ENCODE measurements around the gene CHURC1.

CHURC1 gene

GRCh38 chr14:64938972-64939816, 24.9 kb downstream of the CHURC1 start:
- no peak for DNase-seq (ENCODE audit: low spot score)

GRCh38 chr14:64939817-64940190, 25.5 kb downstream of the CHURC1 start:
- no peak for DNase-seq (ENCODE audit: low spot score)

- DNase-seq (ENCODE audit: low spot score) = no peak
These were observed 26.2 kb downstream of the CHURC1 start for GRCh38 chr14:64940336-64940910.

- DNase-seq (ENCODE audit: low spot score) = no peak
These were observed 28.4 kb downstream of the CHURC1 start, which contains the start of gene GPX2 for GRCh38 chr14:64942531-64943111. Gene GPX2 (minus strand): TSS chr14:64942745. CDS start chr14:64942726, 19 bp downstream.

GRCh38 chr14:64943556-64943955, 29.3 kb downstream of the CHURC1 start:
- DNase-seq (ENCODE audit: low spot score) = no peak

- DNase-seq (ENCODE audit: low spot score) = no peak
These were observed 29.8 kb downstream of the CHURC1 start for GRCh38 chr14:64944041-64944440.

GRCh38 chr14:64944861-64945260, 30.6 kb downstream of the CHURC1 start:
- no peak for DNase-seq (ENCODE audit: low spot score)

- no peak for DNase-seq (ENCODE audit: low spot score)
These were observed 31.4 kb downstream of the CHURC1 start for GRCh38 chr14:64945431-64946178.

- no peak for DNase-seq (ENCODE audit: low spot score)
These were observed 32.2 kb downstream of the CHURC1 start for GRCh38 chr14:64946310-64947045.

GRCh38 chr14:64947710-64948611, 33.7 kb downstream of the CHURC1 start:
- no peak for DNase-seq (ENCODE audit: low spot score)

GRCh38 chr14:64948612-64949210, 34.5 kb downstream of the CHURC1 start:
- no peak for DNase-seq (ENCODE audit: low spot score)

- no peak for DNase-seq (ENCODE audit: low spot score)
These were observed 36.6 kb downstream of the CHURC1 start for GRCh38 chr14:64950889-64951288.

- no peak for DNase-seq (ENCODE audit: low spot score)
These were observed 37.0 kb downstream of the CHURC1 start for GRCh38 chr14:64951291-64951690.

GRCh38 chr14:64951724-64952123, 37.5 kb downstream of the CHURC1 start:
- no peak for DNase-seq (ENCODE audit: low spot score)

GRCh38 chr14:64952598-64953309, 38.5 kb downstream of the CHURC1 start:
- DNase-seq (ENCODE audit: low spot score) = no peak

GRCh38 chr14:64953310-64953654, 39.0 kb downstream of the CHURC1 start:
- DNase-seq (ENCODE audit: low spot score) = no peak

GRCh38 chr14:64953661-64954060, 39.4 kb downstream of the CHURC1 start:
- DNase-seq (ENCODE audit: low spot score) = no peak

- no peak for DNase-seq (ENCODE audit: low spot score)
These were observed 40.4 kb downstream of the CHURC1 start for GRCh38 chr14:64954491-64955240.

- DNase-seq (ENCODE audit: low spot score) = no peak
These were observed 41.0 kb downstream of the CHURC1 start for GRCh38 chr14:64955297-64955696.
